SKM-1 (cell line): Measurements from ENCODE around the gene LAMB2.

Experiments used
- DNase-seq: peaks from one replicate; lab custom pipeline; 2025; ENCODE audit not compliant: unreplicated experiment; lab: John Stamatoyannopoulos, UW

The LAMB2 gene

DNA sequence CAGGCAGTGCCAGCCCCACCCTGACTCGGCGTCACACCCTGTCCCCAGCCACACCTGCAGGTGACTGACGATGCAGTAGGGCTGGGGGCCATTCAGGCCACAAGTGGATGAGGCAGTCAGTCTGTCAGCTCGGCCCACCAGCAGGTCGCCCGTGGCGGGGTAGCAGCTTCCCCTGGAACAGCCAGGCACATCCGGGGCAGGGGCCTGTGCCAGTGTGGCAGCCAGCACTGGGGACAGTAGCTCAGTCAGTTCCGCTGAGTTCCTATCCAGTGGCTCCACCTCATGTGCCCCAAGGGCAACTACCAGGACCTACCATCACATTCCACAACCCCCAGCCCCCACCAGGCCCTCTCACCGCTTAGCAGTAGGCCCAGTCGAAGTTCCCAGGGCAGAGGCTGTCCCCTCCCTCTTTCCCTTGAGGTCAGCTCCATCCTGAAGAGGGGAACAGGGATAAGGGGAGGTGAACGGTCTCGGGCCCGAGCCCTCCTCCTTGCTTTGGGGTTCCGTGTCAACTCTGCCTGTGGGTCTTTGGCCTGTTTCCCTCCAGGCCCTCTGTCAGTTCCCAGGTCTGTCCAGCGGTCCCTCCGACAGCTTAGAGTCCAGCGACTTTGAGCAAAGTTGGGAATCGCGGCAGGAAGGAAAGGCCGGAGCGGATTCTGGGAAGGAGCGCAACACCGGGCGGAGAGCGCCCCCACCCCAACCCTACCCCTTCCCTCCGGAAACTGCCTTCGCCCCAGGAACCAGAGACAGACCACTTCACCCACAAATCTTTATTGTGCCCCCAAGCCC, at the start of gene LAMB2:
Gene LAMB2, minus strand, starts transcription at position 614 of the 789 bp plus-strand sequence. Its CDS starts 183 bp downstream, at position 431.
- DNase-seq: no peak

DNA sequence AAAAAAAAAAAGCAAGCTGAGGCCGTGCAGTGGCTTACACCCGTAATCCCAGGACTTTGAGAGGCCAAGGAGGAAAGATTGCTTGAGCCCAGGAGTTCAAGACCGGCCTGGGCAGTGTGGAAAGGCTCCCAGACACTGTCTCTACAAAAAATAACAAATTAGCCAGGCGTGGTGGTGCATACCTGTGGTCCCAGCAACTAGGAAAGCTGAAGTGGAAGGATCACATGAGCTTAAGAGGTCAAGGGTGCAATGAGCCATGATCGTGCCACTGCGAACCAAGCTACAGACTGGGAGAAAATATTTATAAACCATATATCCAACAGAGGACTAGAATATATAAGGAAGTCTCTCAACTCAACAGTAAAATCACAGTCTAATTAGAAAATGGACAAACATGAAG, 48.5 kb upstream of the LAMB2 start:
- no peak for DNase-seq

DNA sequence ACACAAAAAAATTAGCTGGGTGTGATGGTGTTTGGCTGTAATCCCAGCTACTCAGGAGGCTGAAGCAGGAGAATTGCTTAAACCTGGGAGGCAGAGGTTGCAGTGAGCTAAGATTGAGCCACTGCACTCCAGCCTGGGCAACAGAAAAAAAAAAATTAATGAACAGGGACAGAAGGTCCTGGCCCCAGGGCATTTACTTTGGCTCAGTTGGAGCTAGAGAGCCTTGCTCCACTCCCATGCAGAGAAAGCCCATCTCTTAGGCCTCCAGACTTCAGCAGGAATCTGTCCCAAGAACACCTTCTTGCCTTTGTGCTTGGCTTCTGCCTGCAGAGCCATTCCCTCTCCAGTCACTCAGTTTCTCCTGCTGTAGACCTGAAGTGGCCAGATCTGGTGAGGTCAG, 47.3 kb upstream of the LAMB2 start:
- no peak for DNase-seq

DNA sequence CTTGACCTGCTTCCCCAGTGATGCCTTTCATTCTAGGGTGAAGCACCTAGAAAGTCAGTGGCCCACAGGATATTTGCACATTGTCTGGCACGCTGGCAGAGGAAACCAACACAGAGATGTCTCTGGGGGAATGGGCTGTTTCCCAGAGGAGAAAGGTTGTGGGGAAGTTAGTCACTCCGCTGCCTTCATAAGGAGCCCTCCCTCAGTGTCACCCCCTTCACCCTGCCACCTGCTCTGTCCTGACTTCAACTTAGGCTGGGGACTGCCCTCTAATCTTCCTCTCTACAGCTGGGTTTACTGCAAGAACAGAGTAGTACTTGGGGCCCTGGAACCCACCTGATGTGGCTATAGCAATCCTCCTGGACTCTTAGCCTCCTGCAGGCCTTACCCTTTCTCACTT, 44.2 kb upstream of the LAMB2 start:
- DNase-seq: no peak

DNA sequence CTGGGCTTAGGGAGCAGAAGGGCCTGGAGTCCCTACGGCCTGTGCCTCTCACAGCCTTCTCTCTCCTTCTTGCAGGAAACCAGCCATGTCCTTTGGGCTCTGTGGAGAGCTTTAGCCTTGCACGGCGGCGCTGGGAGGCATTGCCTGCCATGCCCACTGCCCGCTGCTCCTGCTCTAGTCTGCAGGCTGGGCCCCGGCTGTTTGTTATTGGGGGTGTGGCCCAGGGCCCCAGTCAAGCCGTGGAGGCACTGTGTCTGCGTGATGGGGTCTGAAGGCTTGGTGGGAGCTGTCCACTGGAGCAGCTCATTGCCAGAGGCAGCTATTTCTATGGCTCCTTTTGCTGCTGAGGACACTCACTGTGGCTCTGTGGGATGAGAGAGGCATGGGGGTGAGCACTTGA, 42.7 kb upstream of the LAMB2 start:
- DNase-seq: no peak

DNA sequence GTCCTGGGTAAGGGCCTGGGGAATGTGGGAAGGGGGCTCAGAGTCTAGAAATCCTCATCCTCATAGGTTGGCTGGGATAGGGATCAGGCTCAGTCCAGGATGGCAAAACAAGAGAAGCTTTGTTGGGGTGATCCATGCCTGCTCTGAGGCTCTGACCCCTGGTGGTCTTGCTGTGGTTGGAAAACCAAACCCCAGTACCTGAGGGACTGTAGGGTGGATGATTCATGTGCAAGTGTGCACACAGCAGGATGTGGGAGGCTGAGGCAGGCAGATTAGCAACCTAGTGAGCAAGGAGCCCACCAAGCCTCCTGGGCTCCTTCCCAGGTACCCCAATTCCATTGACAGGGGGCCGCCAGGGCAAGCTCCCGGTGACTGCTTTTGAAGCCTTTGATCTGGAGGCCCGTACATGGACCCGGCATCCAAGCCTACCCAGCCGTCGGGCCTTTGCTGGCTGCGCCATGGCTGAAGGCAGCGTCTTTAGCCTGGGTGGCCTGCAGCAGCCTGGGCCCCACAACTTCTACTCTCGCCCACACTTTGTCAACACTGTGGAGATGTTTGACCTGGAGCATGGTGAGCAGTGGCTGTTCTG, 41.6 kb upstream of the LAMB2 start:
- DNase-seq: no peak

DNA sequence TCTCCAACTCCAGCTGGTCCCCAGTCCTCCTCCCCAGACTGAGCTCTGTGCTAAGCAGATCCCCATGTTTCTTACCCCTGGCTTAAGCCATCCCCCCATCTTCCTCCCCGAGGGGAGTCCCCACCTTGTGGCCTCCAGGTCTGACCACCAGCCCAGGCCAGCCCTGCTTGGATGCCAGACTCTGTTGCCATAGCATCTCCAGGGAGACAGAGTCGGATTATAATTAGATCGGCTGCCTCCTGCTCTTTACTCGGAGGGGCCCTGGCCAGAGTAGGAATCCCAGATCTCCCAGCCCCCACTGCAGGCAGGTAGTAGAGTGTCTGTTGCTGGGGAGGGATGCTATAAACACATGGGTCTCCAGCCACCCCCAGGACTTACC, 40.9 kb upstream of the LAMB2 start:
- DNase-seq: no peak

DNA sequence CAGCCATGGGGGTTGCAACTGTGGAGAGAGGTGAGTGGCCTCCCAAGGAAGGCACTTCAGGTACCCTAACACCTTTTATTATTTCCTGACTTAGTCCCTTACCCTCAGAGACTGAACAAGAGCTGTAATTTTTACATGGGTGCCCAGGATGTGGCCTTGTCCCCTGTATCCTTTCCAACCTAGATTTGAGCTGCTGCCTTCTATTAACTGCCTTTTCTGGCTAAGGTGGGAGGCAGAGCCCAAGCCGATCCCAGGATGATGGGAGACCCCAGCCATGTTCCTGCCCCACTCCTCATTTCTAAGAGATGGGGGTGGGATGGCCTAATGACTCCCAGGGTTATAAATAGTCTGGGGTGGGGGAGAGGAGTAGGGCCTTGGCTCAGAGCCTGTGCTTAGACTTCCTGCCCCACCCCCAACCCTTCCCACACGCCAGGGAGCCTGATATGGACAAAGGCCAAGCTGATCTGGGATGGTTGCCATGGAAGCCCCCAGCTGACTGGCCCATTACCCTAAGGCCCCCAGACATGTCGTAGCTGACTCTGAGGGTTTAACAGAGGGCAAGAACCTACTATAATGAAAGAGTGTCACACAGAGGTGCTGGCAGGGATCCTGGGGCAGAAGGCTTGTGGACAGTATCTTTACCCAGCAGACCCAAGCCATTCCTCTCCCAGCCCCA, 40.4 kb upstream of the LAMB2 start:
- no peak for DNase-seq

DNA sequence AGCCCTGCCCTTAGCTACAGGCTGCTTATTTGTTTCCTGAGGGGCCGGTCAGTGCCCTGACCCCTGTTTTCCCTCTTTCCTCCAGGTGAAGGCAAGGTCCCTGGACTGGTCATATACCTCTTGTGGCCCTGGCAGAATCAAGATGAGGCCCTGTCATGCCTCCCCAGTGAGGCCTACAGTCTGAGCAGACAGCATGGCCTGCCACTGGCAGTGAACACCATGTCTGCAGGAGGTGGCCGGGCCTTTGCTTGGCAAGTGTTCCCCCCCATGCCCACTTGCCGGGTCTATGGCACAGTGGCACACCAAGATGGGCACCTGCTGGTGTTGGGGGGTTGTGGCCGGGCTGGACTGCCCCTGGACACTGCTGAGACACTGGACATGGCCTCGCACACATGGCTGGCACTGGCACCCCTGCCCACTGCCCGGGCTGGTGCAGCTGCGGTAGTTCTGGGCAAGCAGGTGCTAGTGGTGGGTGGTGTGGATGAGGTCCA, 39.7 kb upstream of the LAMB2 start:
- no peak for DNase-seq

DNA sequence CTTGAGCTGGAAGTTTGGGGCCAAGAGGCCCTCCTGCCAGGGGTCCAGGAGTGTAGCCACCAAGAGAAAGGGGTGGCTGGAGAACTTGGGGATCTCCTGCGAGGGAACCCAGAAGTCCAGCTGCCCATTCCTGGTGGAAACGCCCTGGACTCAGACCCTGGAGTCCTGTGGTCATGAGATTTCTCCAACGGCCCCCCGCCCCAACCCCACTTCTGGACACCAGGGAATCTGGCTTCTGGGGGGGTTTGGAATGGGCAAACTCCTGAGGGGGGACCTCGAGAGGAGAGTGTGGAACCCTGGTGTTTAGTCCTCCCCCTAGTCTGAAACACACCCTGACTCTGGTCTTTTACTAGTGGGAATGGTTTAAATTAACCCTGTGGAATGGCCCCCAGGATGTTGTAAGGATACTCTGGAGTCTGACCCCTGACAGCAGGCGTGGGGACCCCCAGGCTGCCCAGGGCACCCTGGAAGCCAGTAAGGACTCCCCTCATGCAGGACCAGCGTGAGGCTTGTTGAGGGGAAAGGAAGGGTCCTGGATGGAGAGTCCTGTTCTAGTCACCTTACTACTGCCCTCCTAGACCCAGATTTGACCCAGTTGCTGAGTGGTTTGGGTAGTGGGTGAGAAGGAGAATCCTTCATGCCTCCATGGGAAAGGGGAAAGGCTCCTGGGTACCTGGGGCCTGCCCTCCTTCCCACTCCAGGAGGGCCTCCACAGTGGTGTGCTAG, 39.1 kb upstream of the LAMB2 start:
- DNase-seq: no peak

DNA sequence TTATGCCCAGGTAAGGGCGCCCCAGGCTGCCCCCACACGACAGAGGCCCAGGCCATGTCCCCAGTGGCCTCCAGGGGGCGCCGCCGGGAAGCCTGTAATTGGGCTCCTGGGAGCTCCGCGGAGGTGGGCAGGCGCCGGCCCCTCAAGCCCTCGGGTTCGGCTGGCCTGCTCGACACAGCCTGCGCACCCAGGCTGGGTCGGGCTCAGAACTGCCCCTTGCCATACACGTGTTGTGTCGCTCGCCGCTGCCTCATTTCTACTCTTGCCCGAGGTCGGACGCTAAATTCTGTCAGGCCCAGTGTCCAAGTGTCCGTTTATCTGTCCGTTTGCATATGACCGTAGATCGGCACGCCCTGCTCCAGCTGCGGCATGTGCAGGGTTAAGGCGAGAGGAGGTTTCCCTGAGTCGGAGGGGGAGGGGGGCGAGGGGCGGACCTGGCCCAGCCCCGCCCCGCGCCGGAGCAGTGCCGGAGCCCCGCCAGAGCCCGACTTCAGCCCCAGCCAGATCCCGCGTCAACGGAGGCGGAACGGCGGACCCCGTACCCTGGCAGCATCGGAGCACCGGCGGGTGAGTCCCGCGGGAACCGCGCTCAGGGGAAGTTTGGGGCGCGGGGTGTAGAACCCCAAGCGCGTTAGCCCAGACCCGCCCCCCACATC, 38.4 kb upstream of the LAMB2 start, which contains the start of gene KLHDC8B:
Gene KLHDC8B, plus strand, starts transcription at position 480 of the 656 bp plus-strand sequence. CDS start 1,172 bp downstream, outside the sequence.
- DNase-seq: peak; percentile 24

DNA sequence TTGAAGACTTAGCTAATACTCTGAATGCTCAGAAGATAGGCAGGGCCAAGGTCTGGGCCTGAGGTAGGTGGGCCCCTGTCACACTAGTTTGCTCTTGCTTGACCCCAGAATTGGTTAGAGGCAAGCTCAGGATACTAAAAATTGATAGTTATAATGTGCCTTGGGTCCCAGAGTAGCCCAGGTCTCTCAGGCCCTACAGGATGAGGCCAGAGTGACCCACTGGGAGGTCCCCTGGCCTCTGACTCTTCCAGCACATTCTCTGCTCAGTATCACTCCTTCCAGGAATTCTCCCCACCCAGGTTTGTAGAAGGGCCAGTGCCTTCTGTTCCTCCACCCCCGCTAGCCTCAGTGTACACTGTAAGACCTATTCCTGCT, 37.9 kb upstream of the LAMB2 start:
- no peak for DNase-seq

DNA sequence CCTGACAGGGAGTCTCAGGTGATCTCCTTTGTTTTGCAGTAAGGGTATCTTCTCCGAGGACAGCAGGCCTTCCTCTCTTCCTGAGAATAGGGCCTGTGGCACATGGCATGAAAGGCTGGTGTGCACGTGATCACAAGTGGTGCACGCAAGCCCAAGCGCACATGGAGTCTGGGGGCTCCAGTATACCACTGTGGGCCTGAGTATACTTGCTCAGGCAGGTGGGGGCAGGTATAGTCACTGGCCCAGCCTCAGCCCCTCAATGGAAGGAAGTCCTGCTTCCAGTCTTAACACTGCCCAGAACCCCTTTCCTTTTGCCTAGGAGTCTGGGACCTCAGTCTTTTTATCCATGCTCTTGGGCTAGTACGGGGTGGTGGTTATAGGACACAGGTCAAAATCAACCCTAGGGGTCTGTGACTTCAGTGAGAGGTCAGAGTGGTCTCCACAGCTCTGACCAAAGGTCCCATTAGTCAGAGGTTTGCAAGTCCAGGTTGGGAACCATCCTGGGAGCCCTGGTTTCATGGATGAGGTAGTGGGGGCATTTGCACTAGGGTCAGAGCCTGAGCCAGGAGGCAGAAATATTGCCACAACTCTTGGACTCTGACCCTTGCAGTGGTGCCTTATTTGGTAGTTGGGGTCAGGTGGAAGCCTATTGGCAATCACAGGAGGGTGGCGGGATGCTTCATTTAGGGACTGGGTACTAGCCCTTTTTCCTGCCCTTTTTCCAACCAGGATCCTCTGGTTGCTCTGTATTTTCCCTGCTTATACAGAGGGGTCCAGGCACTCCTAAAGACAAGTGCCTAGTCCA, 34.1 kb upstream of the LAMB2 start:
- DNase-seq: no peak

DNA sequence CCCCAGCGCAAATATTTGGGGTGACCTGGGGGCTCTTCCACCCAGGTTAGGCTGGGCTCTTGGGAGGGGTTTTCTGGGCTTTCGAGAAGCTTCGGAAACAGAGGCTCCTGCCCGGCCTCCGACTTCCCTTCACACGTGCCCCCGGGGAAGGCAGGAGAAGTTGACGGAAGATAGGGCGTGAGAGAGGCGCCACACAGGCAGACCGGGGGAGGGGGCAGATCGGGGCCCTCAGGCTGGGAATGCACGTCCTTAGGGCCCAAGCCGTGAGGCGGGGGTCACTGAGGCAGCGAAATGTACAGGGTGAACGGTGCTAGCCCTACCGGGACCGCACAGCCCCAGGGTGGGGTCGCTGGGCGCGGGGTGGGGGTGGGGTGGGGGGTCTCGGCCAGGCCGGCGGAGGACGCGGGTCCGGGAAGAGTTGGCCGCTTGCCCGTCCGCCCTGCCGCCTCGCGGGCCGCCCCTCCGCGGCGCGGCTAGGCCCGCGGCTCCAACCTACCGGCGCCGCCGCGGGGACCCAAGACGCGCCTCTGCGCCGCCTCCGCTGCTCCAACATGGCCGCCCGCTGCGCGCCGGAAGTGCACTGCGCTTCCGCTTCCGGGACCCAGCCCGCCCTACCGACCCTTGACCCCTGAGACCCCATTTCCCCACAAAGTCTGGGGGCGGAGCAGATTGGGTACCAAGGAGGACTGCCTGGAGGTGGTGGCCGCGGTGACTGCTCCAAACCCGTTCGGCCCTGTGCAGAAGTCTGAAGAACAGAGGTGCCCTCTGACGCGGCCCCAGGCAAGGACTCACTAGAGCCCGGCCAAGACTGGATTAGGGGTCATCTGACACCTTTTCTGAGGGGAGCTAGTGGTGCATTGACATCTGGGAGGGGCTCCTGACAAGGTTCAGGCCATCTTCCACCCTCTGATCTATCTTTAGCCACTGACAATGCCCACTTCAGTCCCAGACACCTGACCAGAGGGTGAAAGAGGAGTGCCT, 33.2 kb upstream of the LAMB2 start, which contains the start of gene CCDC71:
Gene CCDC71, minus strand, starts transcription at position 561 of the 981 bp plus-strand sequence. CDS start 2,123 bp downstream, outside the sequence.
- peak; percentile 41 for DNase-seq

DNA sequence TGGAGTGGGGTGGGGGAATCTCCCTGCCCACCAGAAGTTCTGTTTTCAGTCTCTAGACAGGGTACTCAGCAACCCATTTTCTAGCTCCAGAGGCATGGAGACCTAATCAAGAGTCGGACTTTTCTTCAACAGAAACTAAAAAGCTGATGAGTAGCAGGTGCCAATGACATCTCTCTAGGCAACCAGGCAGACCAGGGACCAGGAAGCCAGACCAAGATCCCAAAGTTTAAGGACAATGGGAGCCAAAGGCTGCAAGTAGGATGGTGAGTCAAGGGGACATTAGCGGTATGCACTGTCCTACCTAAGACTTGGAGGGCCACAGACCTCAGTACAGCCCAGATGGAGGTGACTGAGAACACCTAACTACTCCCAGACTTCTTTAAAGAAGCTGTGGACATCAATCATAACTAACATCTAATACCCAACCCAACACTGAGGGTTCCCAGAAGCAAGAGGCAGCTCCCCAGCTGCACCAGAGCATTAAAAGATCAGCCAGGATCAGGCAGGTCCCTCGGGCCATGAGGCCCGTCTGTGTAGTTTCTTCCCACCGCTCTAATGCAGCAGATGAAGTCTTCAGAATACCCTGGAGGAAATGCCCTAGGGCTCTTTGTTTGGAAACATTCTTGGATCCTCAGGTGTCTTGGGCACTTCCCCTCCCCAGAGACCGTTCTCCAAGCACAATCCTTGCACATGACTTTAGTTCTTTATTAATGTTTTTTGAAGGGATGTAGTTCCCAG, 32.3 kb upstream of the LAMB2 start:
- no peak for DNase-seq

DNA sequence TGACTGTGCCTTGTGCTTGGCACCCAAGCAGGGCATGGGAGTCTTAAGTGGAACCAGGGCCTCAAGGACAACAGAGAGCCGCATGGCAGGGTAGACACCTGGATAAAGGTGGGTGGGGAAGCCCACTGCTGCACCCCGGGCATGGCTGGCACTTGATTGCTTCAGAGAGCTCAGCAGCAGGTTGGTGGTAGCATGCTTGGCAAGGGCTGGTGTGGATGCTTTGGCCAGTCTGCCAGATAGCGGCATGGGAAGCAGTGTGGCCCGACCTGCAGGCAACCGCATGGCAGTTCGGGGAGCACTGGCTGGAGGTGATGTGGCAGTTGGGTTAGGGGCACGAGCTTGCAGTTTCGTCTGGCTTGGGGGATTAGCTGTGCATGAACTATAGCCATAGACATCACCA, 30.8 kb upstream of the LAMB2 start:
- no peak for DNase-seq

DNA sequence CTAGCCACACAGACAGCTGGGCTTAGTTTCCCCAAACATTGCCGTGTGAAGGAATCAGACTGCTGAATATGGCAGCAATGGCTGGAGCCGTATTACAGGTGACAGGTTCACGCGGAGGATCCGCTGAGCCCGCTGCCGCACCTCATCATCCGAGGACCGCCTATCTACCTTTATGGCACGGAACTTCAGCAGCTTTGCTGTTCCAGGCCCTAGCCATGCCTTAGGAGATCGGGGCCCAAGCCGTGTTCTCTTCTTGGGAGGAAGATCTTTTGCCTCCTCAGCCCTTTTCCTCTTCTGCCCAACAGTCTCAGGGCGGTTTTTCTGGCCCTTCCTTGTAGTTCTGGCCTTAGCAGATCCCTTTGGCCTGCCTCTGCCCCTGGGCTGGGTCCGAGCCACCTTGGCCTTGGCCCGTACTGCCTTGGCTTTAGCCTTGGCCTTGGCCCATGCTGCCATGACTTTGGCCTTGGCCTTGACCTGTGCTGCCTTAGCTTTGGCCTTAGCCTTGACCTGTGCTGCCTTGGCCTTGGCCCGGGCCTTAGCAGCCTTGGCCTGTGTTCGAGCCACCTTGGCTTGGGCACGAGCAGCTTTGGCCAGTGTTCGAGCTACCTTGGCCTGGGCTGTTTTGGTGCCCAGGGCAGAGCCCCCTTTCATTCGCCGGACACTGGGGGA, 30.0 kb upstream of the LAMB2 start:
- no peak for DNase-seq
